Natural killer cell treated with Interleukin-12 subunit alpha and Interleukin-12 subunit beta and Interleukin-15 and Interleukin-18, amount 100 ng/mL, for 72 hours (primary cell): ENCODE measurements around the gene TEX14. TPM values are rescaled to one million over a fixed set of nuclear protein-coding genes. Genes with fewer than 3 reads are reported as not detected.
"Not testable (repeated sequence)": the region's sequence is repeated elsewhere in the genome, so short reads cannot be mapped to it uniquely, and the experiment has no call there.

Experiments used
- ATAC-seq, 2 donors: fragments of 150-1000 bp; cut with Tn5 transposase in 1 of 2; sonication (Bioruptor Pico), chemical (Tn5 transposase) in 1 of 2; 2 replicates each; pipeline ENCODE4 v1.10.0; 2021
- DNase-seq: peaks from one replicate; pipeline ENCODE4 v3.0.0; 2022; ENCODE audit warnings: low spot score
- H3K27ac Mint-ChIP-seq, 2 donors: 1 replicate in 1 of 2; 2 replicates in 1 of 2; pipeline ENCODE4 v1.8.0; 2022; ENCODE audit warnings: mixed read lengths in 2 of 2, mild to moderate bottlenecking in 1 of 2, moderate library complexity in 1 of 2
- H3K27me3 Mint-ChIP-seq, 2 donors: 1 replicate in 1 of 2; 2 replicates in 1 of 2; pipeline ENCODE4 v1.8.0; 2022; ENCODE audit warnings: mixed read lengths in 2 of 2
- H3K36me3 Mint-ChIP-seq: one replicate; pipeline ENCODE4 v1.8.0; 2022; ENCODE audit warnings: mixed read lengths
- H3K4me1 Mint-ChIP-seq, 2 donors: 1 replicate in 1 of 2; 2 replicates in 1 of 2; pipeline ENCODE4 v1.8.0; 2022; ENCODE audit warnings: low read depth in 2 of 2, mixed read lengths in 2 of 2, mild to moderate bottlenecking in 1 of 2
- H3K4me3 Mint-ChIP-seq: one replicate; pipeline ENCODE4 v1.8.0; 2022; ENCODE audit warnings: mixed read lengths
- H3K9me3 Mint-ChIP-seq: 2 replicates; pipeline ENCODE4 v1.8.0; 2022; ENCODE audit warnings: mixed read lengths
- total RNA-seq, 2 donors: library from RNA; stranded (reverse); gene quantifications; one replicate each; pipeline ENCODE4 v1.2.3, GENCODE V29; 2022

The TEX14 gene
- total RNA-seq, 2 donors from 2014 or later, result 0.12 to 0.22 TPM

DNA sequence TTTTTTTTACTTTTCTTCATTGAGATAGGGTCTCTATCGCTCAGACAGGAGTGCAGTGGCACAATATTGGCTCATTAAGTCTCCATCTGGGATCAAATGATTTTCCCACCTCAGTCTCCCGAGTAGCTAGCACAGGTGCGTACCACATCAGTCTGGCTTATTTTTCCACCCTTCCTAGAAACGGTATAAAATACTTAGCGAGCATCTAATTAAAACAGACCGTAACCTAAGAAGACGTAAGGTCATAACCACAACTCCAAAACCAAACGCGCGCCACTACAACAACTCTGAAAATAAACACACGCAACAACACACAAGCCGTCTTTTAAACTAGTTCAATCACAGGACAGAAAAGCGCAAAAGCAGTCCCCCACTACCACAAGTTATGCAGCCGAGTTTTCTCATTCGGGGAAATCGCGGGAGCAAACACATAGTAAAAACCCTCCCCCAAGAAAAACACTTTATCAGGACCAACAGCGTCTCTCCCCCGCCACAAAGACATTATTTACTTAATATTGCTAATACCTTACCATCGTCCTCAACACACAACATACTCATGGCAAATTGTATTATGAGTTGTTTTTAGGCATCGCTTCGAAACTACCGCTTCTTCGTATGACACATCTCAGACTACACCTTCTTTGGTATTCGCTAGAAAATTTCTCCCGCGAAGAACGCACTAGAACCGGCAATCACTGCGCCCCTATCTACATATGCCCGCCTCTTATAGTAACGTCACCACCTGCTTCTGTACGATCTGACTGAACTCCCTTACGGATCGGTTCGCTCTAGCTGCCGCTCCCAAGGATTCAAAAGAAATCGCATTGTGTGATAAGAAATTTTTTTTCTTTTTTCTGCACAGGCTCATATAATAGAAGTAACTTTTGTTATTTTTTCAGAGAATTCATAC is 32.8 kb downstream of the TEX14 start:
- Mint-ChIP-seq H3K4me3 (peak overlapping the region; percentile 84), H3K9me3 (no peaks in the 10 kb centered on the region), H3K27me3 (no peaks in the 10 kb centered on the region), H3K36me3 (no peaks in the 10 kb centered on the region), H3K4me1 (peaks cover 15 to 23% of the 10 kb centered on the region in 2 donors), H3K27ac (peak overlapping the region; percentile 95 to 98)
- DNase-seq, result peak; percentile 84
- peak; percentile 85 to 89 for ATAC-seq

DNA sequence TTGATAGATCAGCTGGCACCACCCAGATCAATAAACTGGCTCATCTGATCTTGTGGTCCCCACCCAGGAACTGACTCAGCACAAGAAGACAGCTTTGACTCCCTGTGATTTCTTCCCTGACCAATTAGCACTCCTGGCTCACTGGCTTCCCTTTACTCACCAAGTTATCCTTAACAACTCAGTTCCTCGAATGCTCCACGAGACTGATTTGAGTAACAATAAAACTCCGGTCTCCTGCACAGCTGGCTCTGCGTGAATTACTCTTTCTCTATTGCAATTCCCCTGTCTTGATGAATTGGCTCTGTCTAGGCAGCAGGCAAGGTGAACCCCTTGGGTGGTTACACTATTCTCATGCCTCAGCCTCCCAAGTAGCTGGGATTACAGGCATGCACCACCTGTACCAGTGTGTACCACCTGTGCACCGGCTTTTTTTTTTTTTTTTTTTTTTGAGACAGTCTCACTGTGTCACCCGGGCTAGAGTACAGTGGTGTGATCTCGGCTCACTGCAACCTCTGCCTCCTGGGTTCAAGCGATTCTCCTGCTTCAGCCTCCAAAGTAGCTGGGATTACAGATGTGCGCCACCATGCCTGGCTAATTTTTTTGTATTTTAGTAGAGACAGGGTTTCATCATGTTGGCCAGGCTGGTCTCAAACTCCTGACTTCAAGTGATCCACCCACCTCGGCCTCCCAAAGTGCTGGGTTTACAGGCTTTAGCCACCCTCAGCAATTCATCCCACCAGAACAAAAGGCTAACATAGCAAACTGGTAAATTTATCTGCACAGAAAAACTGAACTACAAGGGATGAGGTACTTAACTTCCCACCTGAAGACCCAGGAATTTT is 33.7 kb downstream of the TEX14 start:
- not testable (repeated sequence) for H3K27me3 Mint-ChIP-seq, H3K9me3 Mint-ChIP-seq, DNase-seq, H3K36me3 Mint-ChIP-seq
- peak; percentile 26 to 68 for ATAC-seq
- H3K27ac Mint-ChIP-seq, result peak overlapping the region; percentile 95 to 98
- peaks cover 15 to 23% of the 10 kb centered on the region in 2 donors for H3K4me1 Mint-ChIP-seq
- peak overlapping the region; percentile 84 for H3K4me3 Mint-ChIP-seq

DNA sequence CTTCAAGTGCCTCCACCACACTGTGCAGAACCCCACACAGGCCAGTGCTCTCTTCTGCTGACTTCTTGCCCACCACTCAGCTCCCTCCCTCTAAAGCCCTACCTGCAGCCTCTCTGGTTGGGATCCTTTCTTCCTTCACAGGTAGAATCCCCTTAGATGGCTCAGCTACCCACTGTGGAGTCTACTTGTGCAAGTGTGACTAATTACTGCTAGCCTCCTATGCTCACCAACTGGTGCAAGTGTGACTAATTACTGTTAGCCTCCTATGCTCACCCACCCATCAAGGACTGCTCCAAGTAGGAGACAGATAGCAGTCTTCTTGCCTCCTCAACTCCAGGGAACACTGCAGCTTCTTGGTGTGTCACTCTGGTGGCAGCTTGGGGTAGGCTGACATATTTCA is 43.6 kb downstream of the TEX14 start:
- Mint-ChIP-seq H3K27ac (no peak overlapping the region), H3K4me1 (no peaks in the 10 kb centered on the region), H3K36me3 (no peaks in the 10 kb centered on the region), H3K27me3 (peaks cover 0 to 3% of the 10 kb centered on the region in 2 donors), H3K9me3 (no peaks in the 10 kb centered on the region), H3K4me3 (no peak overlapping the region)
- DNase-seq, result no peak
- ATAC-seq, result no peak

DNA sequence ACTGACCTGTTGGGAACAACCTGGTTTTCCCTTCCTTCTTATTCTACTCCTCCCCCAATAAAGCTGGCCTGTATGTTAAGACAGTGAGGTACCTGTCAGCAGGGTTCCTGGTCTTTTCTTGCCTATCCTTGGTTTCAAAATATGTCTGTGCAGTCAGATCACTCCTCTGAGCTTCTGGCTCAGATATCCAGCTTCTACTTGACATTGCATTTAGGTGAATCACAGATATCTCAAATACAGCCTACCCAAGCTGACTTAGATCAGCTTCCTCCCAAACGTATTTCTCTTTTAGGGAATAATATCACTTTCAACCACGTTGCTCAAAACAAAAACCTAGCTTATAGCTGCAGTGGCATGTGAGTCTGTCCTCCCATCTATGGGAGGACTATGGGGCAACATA is 48.7 kb downstream of the TEX14 start:
- ATAC-seq, result no peak
- no peak for DNase-seq
- no peak overlapping the region for H3K4me3 Mint-ChIP-seq
- H3K4me1 Mint-ChIP-seq, result no peaks in the 10 kb centered on the region
- no peaks in the 10 kb centered on the region for H3K9me3 Mint-ChIP-seq
- H3K27me3 Mint-ChIP-seq, result no peaks in the 10 kb centered on the region
- no peak overlapping the region for H3K27ac Mint-ChIP-seq
- H3K36me3 Mint-ChIP-seq, result no peaks in the 10 kb centered on the region

DNA sequence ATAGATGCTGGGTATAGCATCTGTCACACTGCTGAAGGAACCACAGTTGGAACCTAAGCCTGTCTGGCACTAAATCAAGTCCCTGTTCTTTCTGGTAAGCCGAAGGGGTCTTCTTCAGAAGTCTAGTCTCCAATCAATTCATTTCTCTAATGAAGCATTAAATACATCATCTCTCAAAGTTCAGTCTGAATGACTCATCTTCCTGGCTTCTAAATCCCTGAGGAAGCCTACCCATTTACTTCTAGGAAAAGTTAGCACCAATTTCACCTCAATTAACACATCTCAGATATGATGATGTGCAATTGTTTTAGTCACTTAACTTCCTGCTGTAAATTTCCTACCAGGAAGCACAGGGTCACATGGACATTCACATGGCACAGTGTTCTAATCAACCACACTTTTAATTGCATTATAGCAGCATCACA is 49.9 kb downstream of the TEX14 start:
- no peak overlapping the region for H3K27ac Mint-ChIP-seq
- H3K36me3 Mint-ChIP-seq, result no peaks in the 10 kb centered on the region
- H3K27me3 Mint-ChIP-seq, result no peaks in the 10 kb centered on the region
- DNase-seq, result no peak
- H3K4me1 Mint-ChIP-seq, result no peaks in the 10 kb centered on the region
- H3K4me3 Mint-ChIP-seq, result no peak overlapping the region
- no peaks in the 10 kb centered on the region for H3K9me3 Mint-ChIP-seq
- no peak for ATAC-seq

DNA sequence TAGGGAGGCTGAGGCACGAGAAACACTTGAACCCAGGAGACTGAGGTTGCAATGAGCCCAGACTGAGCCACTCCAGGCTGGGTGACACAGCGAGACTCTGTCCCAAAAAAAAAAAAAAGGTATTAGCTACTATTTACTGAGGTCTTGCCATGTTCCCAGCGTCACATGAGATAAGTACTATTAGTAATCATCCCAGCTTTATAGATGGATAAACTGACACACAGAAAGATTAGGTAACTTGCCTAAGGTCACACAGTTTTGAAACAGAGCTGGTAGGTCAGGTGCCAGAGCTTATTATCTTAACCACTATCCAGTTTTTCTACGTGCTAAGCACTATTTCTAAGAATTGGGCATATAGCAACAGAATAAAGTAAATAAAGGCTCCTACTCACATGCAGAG is 51.6 kb downstream of the TEX14 start:
- Mint-ChIP-seq H3K27ac (no peak overlapping the region), H3K36me3 (no peaks in the 10 kb centered on the region), H3K4me1 (no peaks in the 10 kb centered on the region), H3K27me3 (no peaks in the 10 kb centered on the region), H3K9me3 (no peaks in the 10 kb centered on the region), H3K4me3 (no peak overlapping the region)
- ATAC-seq (no peak), DNase-seq (no peak)

DNA sequence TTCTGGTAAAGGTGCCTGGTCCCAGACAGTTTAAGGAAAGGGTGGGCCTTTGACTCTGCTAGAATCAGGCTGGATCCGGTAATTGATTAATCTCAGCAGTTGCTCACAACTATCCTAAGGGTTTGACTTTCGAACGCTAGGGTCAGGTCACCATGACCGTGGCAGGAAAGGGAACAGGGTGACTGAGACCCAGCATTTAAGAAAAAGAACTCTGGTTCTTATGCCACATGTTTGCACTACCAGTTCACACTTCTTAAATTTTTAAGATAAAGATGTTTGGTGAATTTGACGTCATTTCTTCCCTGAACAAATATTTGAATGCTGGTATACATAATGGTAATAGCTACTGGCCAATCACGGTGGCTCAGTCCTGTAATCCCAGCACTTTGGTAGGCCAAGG is 52.2 kb downstream of the TEX14 start:
- ATAC-seq, result no peak
- Mint-ChIP-seq H3K4me3 (no peak overlapping the region), H3K36me3 (no peaks in the 10 kb centered on the region), H3K4me1 (no peaks in the 10 kb centered on the region), H3K9me3 (no peaks in the 10 kb centered on the region), H3K27me3 (no peaks in the 10 kb centered on the region), H3K27ac (no peak overlapping the region)
- DNase-seq, result no peak

DNA sequence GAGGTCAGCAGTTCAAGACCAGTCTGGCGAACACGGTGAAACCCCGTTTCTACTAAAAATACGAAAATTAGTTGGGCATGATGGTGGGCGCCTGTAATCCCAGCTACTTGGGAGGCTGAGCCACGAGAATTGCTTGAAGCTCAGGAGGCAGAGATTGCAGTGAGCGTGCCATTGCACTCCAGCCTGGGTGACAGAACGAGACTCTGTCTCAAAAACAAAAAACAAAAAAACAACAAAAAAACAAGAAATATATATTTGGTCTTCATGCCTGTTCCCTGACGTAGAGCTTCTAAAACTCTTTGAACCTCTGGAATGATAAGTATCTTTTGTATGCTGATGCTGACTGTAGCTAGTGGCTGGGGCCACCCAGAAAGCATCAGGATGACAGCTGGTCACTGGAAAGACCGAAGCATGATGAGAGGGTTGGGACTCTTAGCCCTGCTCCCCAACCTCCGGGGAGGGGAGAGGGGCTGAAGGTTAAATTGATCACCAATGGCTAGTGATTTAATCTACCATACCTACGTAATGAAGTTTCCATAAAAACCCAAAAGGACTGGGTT is 54.8 kb downstream of the TEX14 start:
- Mint-ChIP-seq H3K9me3 (no peaks in the 10 kb centered on the region), H3K4me1 (peaks cover 0 to 3% of the 10 kb centered on the region in 2 donors), H3K36me3 (no peaks in the 10 kb centered on the region), H3K27ac (no peak overlapping the region), H3K27me3 (no peaks in the 10 kb centered on the region), H3K4me3 (no peak overlapping the region)
- DNase-seq (no peak), ATAC-seq (no peak)

DNA sequence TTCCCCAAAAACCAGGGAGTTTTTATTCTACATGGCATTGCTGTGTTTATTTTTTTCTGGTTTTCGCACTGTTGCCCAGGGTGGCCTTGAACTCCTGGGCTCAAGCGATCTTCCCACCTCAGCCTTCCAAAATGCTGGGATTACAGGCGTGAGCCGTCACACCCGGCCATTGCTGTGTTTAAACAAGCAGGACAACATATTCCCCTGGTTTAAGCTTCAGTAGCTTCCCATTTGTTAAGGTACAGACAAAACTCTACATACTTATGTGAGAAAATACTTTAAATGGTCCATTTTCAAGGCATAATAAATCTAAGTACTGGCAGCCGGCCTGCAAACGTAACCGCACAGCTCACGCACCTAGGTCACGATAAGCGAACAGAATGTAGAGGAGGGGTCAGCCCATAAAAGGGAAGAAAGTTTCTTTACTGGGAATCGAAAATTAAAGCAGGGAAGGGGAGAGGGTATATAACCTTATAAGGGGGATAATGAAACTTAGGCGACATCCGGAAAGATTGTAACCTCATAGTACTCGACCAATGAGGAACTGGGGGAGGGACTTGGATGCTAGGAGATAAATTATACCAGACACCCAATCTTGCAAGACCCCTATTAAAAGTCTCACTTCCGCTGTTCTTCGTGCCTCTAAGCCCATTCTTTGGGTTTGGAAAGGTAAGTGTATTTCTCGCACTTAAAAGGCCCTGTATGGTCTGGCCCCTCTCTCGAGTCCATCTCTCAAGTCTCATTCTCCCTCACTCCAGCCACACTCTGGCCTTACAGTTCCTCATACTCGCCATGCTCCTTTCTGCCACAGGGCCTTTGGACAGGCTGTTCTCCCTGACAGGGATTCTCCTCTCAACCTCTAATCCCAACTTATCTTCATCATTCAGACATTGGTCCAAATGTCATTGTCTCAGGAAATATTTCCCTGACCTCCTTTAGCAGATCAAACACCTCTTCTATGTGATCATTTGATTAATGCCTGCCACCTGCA is 59.2 kb downstream of the TEX14 start:
- DNase-seq (no peak), ATAC-seq (no peak)
- no peaks in the 10 kb centered on the region for H3K27me3 Mint-ChIP-seq
- H3K9me3 Mint-ChIP-seq, result no peaks in the 10 kb centered on the region
- peaks cover 8% of the 10 kb centered on the region in 2 donors for H3K4me1 Mint-ChIP-seq
- H3K27ac Mint-ChIP-seq, result no peak overlapping the region
- no peaks in the 10 kb centered on the region for H3K36me3 Mint-ChIP-seq
- H3K4me3 Mint-ChIP-seq, result no peak overlapping the region

DNA sequence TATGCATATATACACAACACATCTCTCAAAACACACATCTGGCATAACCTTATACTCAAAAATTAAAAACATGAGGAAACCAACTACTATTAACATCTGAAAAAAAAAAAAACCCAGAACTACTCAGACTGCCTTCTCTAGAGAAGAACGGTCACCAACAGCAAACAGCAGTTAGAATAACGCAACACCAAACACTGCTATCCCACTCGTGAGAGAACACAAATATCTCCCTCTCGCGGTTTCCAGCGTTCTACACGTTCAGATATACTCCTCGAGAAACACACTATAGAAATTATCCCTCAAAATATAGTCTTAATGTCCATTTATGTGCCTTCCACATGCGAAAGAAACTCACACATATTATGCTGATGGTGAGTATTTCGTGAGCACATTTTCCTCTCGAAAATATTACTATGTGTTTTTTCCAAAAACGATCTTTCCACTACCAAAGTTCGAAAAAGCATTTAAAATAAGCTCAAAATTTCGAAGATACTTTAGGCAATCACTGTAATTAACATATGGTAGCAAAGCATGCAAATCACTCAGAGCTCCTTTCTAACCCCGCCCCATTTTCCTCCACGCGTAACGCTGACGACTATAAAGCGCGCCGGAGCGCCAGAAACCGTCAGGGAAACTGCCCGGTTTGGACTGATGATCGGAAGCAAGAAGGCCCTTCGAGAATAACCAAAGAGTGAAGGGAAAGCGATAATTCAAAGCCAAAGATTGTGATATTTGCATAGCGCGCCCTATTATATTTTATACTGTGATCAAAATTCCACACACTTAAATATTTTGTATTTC is 60.1 kb downstream of the TEX14 start:
- ATAC-seq, result peak; percentile 87 to 91
- DNase-seq, result peak; percentile 95
- H3K9me3 Mint-ChIP-seq, result no peaks in the 10 kb centered on the region
- H3K4me1 Mint-ChIP-seq, result peaks cover 8% of the 10 kb centered on the region in 2 donors
- no peaks in the 10 kb centered on the region for H3K36me3 Mint-ChIP-seq
- H3K27ac Mint-ChIP-seq, result no peak overlapping the region
- H3K27me3 Mint-ChIP-seq, result no peaks in the 10 kb centered on the region
- H3K4me3 Mint-ChIP-seq, result no peak overlapping the region

DNA sequence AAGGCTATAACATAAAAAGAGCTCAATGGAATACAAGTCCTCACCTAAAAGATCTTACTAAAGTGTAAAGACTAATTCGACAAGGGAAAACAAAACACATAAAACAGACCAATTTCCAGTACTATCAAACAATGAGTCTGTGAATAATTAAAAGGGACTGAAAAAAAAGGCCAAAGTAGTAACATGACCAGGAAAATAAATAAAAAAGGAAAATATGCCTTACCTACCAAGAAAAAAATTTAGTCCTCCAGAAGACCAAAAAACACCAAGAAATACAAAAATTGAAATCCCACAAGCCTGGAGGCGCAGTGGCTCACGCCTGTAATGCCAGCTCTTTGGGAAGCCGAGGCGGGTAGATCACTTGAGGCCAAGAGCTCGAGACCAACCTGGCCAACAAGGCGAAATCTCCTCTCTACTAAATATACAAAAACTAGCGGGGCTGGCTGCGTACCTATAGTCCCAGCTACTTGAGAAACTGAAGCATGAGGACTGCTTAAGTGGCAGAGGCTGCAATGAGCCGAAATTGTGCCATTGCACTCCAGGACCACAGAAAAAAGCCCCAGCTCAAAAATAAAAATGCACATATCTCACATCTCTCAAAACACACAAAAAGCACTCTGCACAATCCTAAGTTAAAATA is 60.8 kb downstream of the TEX14 start:
- Mint-ChIP-seq H3K9me3 (no peaks in the 10 kb centered on the region), H3K27me3 (no peaks in the 10 kb centered on the region), H3K4me1 (peaks cover 8% of the 10 kb centered on the region in 2 donors), H3K27ac (no peak overlapping the region), H3K4me3 (peak overlapping the region; percentile 49), H3K36me3 (no peaks in the 10 kb centered on the region)
- ATAC-seq (peak; percentile 81 to 86), DNase-seq (peak; percentile 83)

DNA sequence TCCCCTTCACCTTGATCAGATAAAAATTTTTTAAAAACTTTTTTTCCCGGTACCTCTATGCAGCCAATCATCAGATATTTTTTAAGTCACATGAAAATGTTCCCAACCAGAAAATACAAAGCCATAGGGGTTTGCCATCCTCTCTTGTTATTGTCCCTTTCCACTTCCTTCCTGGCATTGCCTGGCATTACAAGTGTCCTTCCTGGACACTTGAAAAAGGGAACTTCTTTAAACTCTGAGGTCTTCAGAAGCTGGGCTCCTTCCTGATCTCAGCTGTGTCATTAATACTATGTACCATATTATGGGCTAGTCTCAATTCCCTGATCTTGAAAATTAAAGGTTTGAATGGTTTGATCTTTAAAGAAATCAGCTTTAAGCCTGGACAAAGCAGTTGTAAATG is 64.9 kb downstream of the TEX14 start:
- Mint-ChIP-seq H3K9me3 (no peaks in the 10 kb centered on the region), H3K4me1 (peaks cover 4 to 8% of the 10 kb centered on the region in 2 donors), H3K36me3 (no peaks in the 10 kb centered on the region), H3K27me3 (no peaks in the 10 kb centered on the region), H3K27ac (no peak overlapping the region), H3K4me3 (no peak overlapping the region)
- no peak for ATAC-seq
- DNase-seq, result no peak
